H1 (cell line): ENCODE data around the gene GID8.

Source experiments
- BCL11A ChIP-seq, 2 experiments: IDR thresholded peaks; one replicate each; pipeline ENCODE4 v1.6.1; 2011; ENCODE audit warnings: low read depth in 2 of 2, low read length in 2 of 2, mild to moderate bottlenecking in 2 of 2
- CHD2 ChIP-seq: IDR thresholded peaks from 2 replicates; pipeline ENCODE4 v1.6.1; 2012; ENCODE audit warnings: low read length, improper control_type of control experiment
- CTCF ChIP-seq, 3 experiments: IDR thresholded peaks; 1 replicate in 2 of 3; 2 replicates in 1 of 3; pipeline versions ENCODE4 v1.5.1 to v1.6.1; 2011; ENCODE audit warnings: low read length in 3 of 3, mild to moderate bottlenecking in 3 of 3, inconsistent platforms in 2 of 3, low read depth in 1 of 3, moderate library complexity in 1 of 3; ENCODE audit not compliant: insufficient read depth in 1 of 3; ENCODE audit errors: control extremely low read depth in 1 of 3
- E2F6 ChIP-seq: IDR thresholded peaks from 2 replicates; pipeline ENCODE4 v1.6.1; 2012; ENCODE audit warnings: inconsistent platforms
- HDAC2 ChIP-seq, 2 experiments: fragments of 300-600 bp in 1 of 2; sonication (generic) in 1 of 2; IDR thresholded peaks; 2 replicates each; pipeline ENCODE4 v1.6.1; 2011 to 2012; ENCODE audit warnings: low read depth in 2 of 2, low read length in 2 of 2, mild to moderate bottlenecking in 2 of 2, moderate library complexity in 2 of 2, borderline replicate concordance in 1 of 2, inconsistent platforms in 1 of 2
- JUN ChIP-seq: IDR thresholded peaks from 2 replicates; pipeline ENCODE4 v1.6.1; 2011; ENCODE audit warnings: low read depth, mild to moderate bottlenecking, improper control_type of control experiment, low read length
- KDM4A ChIP-seq: IDR thresholded peaks from one replicate; pipeline ENCODE4 v1.7.1; 2012; ENCODE audit warnings: low read depth, mild to moderate bottlenecking, moderate library complexity, low read length, inconsistent platforms; ENCODE audit not compliant: severe bottlenecking
- RAD21 ChIP-seq, 2 experiments: IDR thresholded peaks in 1 of 2; conservative IDR thresholded peaks in 1 of 2; 2 replicates each; pipeline ENCODE4 v1.6.1; 2011; ENCODE audit warnings: low read depth in 2 of 2, low read length in 2 of 2, improper control_type of control experiment in 1 of 2, inconsistent platforms in 1 of 2, mild to moderate bottlenecking in 1 of 2, moderate library complexity in 1 of 2
- RFX5 ChIP-seq: IDR thresholded peaks from 2 replicates; pipeline ENCODE4 v1.6.1; 2011; ENCODE audit warnings: low read depth, low read length, improper control_type of control experiment, borderline replicate concordance
- SIN3A ChIP-seq, 2 experiments: IDR thresholded peaks in 1 of 2; conservative IDR thresholded peaks in 1 of 2; 2 replicates each; pipeline ENCODE4 v1.6.1; 2011 to 2012; ENCODE audit warnings: low read length in 2 of 2, improper control_type of control experiment in 1 of 2, low read depth in 1 of 2, mild to moderate bottlenecking in 1 of 2
- TAF1 ChIP-seq: IDR thresholded peaks from 2 replicates; pipeline ENCODE4 v1.6.1; 2011; ENCODE audit warnings: mild to moderate bottlenecking, low read depth, low read length

GRCh38 chr20:62898970-62899632 lies 38.8 kb upstream of the GID8 start:
- no peak for TF ChIP-seq CTCF (IDR thresholded peaks at IDR 0.05; ENCODE audit: control extremely low read depth in 1 of 3, insufficient read depth in 1 of 3, low read depth in 1 of 3, low read length in 3 of 3)
- TF ChIP-seq SIN3A (conservative IDR thresholded peaks at IDR 0.05 in 1 of 2, IDR thresholded peaks at IDR 0.05 in 1 of 2; ENCODE audit: low read depth in 1 of 2, low read length in 2 of 2) = no peak
- TF ChIP-seq JUN = no peak
- TF ChIP-seq BCL11A (IDR thresholded peaks at IDR 0.05; ENCODE audit: low read depth in 2 of 2, low read length in 2 of 2) = no peak
- TF ChIP-seq RAD21 (IDR thresholded peaks at IDR 0.05 in 1 of 2, conservative IDR thresholded peaks at IDR 0.05 in 1 of 2; ENCODE audit: low read depth in 2 of 2, low read length in 2 of 2) = no peak
- TF ChIP-seq CHD2 = no peak
- TF ChIP-seq HDAC2 (IDR thresholded peaks at IDR 0.05; ENCODE audit: borderline replicate concordance in 1 of 2, low read depth in 2 of 2, low read length in 2 of 2) = no peak
- no peak for TF ChIP-seq E2F6
- TF ChIP-seq KDM4A = no peak
- no peak for TF ChIP-seq TAF1
- TF ChIP-seq RFX5 = no peak
